Erythroblast (primary cell): ENCODE results near the gene CECR2.

ENCODE experiments used
- GATA1 ChIP-seq: IDR thresholded peaks from 2 replicates; pipeline ENCODE4 v1.6.1; 2011; ENCODE audit warnings: low read depth, mild to moderate bottlenecking, control low read depth, low read length, moderate library complexity
- POLR2A ChIP-seq: IDR thresholded peaks from 2 replicates; pipeline ENCODE4 v1.6.1; 2011; ENCODE audit warnings: mild to moderate bottlenecking, low read length

DNA sequence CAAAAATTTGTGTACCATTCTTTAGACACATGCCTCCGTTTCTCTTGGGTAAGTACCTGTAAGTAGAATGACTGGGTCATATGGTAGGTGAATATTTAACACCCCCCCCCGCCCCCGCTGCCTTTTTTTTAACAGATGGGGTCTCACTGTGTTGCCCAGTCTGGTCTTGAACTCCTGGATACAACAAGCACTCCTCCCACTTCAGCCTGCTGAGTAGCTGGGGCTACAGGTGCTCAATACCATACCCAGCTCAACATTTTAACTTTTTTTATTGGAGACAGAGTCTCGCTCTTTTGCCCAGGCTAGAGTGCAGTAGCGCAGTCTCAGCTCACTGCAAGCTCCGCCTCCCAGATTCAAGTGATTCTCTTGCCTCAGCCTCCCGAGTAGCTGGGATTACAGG lies 32.5 kb downstream of the CECR2 start:
- TF ChIP-seq POLR2A (no peak), GATA1 (no peak)
